Type B pancreatic cell (in vitro differentiated cells): ENCODE measurements around the gene MKRN2. TPM values are rescaled to one million over a fixed set of nuclear protein-coding genes. Genes with fewer than 3 reads are reported as not detected.

Experiments
- DNase-seq: peaks from one replicate; pipeline ENCODE4 v3.0.0; 2021; ENCODE audit warnings: mixed read lengths; ENCODE audit not compliant: unreplicated experiment; ENCODE audit errors: extremely low spot score
- H3K27ac Mint-ChIP-seq: 2 replicates; pipeline ENCODE4 v1.8.0; 2021; ENCODE audit warnings: mild to moderate bottlenecking, mixed read lengths
- H3K27me3 Mint-ChIP-seq: 2 replicates; pipeline ENCODE4 v1.8.0; 2021; ENCODE audit warnings: mixed read lengths
- H3K36me3 Mint-ChIP-seq: 2 replicates; pipeline ENCODE4 v1.8.0; 2021; ENCODE audit warnings: mixed read lengths
- H3K4me1 Mint-ChIP-seq: one replicate; pipeline ENCODE4 v1.8.0; 2021; ENCODE audit warnings: mixed read lengths; ENCODE audit not compliant: unreplicated experiment
- H3K4me3 Mint-ChIP-seq: 2 replicates; pipeline ENCODE4 v1.8.0; 2021; ENCODE audit warnings: mild to moderate bottlenecking, mixed read lengths
- H3K9me3 Mint-ChIP-seq: 2 replicates; pipeline ENCODE4 v1.8.0; 2021; ENCODE audit warnings: mixed read lengths
- total RNA-seq: library from RNA; stranded (reverse); gene quantifications from 2 replicates; pipeline ENCODE4 v1.2.1, GENCODE V29; 2021; ENCODE audit warnings: low replicate concordance
- TF ChIP-seq, protein P1 (sequence below): fragments of 200-600 bp; sonication (generic); conservative IDR thresholded peaks from 2 replicates; pipeline ENCODE4 v1.5.0; 2021; ENCODE audit warnings: antibody characterized with exemption, mild to moderate bottlenecking

MKRN2 gene
- total RNA-seq, 1 donor from 2014 or later, result 28.6 TPM

DNA sequence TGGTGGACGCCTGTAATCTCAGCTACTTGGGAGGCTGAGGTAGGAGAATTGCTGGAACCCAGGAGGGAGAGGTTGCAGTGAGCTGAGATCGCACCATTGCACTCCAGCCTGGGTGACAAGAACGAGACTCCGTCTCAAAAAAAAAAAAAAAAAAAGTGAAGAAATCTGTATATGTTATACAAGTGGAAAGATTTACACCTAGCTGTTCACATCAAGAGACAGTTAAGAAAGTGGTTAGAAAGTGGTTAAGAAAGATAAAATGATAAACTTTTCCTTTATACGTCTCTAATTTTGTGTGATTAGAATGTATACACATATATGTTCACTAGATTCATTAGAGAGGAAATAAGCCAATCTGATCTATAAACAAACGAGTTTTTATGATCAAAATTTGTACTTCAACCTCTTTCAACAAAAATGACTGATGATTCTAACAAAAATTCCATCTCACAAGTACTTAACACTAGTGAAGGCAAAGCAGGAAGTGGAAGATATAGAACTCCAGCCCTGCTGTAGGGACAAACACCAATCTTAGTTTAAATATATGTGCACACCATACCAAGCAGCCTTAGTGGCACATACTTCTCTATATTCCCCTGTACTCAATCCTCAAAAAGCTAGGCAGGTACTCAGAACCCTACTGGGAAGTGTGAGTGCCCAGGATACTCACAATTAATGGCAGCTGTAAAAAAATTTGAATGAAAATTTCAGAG lies 55.8 kb downstream of the MKRN2 start:
- peaks cover 21% of the 10 kb centered on the region for H3K36me3 Mint-ChIP-seq
- no peak overlapping the region for H3K27ac Mint-ChIP-seq

DNA sequence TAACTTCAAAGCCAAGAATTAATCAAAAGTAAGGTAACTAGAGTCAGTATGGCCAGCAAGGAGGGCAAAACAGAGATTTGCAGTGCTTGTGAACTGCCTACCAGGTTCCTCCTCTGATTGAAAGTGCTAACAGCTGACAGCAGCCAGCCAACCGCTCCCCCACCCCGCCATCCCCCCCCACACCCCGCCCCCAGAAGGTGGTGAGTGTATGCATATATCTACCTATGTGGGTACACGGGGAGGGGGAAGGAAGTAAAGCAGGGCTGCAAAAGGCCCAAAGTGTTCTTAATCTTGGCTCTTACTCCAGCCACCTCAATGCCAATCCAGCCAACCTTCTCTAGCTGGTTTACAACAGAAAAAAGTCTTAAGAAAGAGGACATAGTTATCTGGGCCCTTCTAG lies 56.4 kb downstream of the MKRN2 start:
- Mint-ChIP-seq H3K4me1 (peaks cover 6% of the 10 kb centered on the region), H3K9me3 (no peaks in the 10 kb centered on the region), H3K27ac (no peak overlapping the region), H3K27me3 (no peaks in the 10 kb centered on the region), H3K36me3 (peaks cover 25% of the 10 kb centered on the region), H3K4me3 (no peak overlapping the region)
- no peak for DNase-seq
- TF ChIP-seq, protein P1, sequence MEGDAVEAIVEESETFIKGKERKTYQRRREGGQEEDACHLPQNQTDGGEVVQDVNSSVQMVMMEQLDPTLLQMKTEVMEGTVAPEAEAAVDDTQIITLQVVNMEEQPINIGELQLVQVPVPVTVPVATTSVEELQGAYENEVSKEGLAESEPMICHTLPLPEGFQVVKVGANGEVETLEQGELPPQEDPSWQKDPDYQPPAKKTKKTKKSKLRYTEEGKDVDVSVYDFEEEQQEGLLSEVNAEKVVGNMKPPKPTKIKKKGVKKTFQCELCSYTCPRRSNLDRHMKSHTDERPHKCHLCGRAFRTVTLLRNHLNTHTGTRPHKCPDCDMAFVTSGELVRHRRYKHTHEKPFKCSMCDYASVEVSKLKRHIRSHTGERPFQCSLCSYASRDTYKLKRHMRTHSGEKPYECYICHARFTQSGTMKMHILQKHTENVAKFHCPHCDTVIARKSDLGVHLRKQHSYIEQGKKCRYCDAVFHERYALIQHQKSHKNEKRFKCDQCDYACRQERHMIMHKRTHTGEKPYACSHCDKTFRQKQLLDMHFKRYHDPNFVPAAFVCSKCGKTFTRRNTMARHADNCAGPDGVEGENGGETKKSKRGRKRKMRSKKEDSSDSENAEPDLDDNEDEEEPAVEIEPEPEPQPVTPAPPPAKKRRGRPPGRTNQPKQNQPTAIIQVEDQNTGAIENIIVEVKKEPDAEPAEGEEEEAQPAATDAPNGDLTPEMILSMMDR, result no peak

More for the DNA sequence above, 55.8 kb downstream of the MKRN2 start:
- H3K27me3 Mint-ChIP-seq, result no peaks in the 10 kb centered on the region
- no peak for DNase-seq
- TF ChIP-seq, protein P1, result no peak
- H3K4me3 Mint-ChIP-seq, result no peak overlapping the region
- H3K4me1 Mint-ChIP-seq, result peaks cover 6% of the 10 kb centered on the region
- no peaks in the 10 kb centered on the region for H3K9me3 Mint-ChIP-seq

DNA sequence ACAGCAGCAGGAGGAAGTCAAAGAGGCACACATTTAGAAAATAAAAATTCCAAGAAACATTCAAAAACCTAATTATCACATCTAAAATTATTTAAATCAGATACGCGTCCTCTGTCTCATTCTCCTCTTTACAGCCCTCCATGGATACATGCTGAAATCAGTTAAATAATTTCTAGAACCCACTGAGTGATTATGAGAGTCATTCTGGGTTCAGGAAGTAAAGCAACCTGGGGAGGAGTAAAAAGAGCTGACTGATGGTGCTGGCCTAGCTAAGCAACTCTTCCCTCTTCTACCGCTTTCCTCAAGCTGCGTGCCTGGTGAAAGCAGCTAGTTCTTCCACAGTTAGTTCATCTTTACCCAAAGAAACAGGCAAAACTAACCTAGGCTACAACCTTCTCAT lies 58.4 kb downstream of the MKRN2 start:
- peaks cover 6% of the 10 kb centered on the region for H3K4me1 Mint-ChIP-seq
- no peaks in the 10 kb centered on the region for H3K9me3 Mint-ChIP-seq
- H3K4me3 Mint-ChIP-seq, result no peak overlapping the region
- TF ChIP-seq, protein P1, result no peak
- H3K27ac Mint-ChIP-seq, result no peak overlapping the region
- H3K36me3 Mint-ChIP-seq, result peaks cover 17% of the 10 kb centered on the region
- H3K27me3 Mint-ChIP-seq, result no peaks in the 10 kb centered on the region
- no peak for DNase-seq

DNA sequence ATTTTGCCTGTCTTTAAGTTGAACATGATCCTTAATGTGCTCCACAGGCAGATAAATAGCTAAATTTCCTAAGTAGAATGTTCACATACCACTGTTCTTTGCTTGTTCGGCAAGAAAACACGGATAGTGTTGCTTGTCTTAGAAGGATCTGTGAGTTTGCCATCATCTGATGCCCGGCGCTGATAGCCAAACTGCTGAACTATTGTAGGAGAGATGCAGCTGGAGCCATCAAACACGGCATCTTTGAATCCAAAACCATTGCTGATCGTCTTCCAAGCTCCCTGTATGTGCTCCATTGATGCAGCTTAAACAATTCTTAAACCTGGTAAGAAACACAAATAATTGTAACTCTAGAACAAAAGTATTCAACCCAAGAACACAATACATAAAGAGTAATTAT lies 61.5 kb downstream of the MKRN2 start:
- Mint-ChIP-seq H3K4me1 (peaks cover 17% of the 10 kb centered on the region), H3K27ac (no peak overlapping the region), H3K4me3 (no peak overlapping the region), H3K9me3 (no peaks in the 10 kb centered on the region), H3K36me3 (peaks cover 14% of the 10 kb centered on the region), H3K27me3 (no peaks in the 10 kb centered on the region)
- TF ChIP-seq, protein P1, result no peak
- DNase-seq, result no peak

DNA sequence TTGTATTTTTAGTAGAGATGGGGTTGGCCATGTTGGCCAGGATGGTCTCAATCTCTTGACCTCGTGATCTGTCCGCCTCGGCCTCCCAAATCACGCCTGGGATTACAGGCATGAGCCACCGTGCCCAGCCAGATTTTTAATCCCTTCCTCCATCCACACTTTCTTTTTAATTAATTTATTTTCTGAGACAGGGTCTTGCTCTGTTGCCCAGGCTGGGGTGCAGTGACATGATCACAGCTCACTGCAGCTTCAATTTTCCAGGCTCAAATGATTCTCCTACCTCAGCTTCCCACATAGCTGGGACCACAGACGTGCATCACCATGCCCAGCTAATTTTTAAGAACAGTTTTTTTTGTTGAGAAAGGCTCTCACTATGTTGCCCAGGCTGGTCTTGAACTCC lies 63.4 kb downstream of the MKRN2 start:
- Mint-ChIP-seq H3K4me1 (peaks cover 19% of the 10 kb centered on the region), H3K9me3 (no peaks in the 10 kb centered on the region), H3K36me3 (peaks cover 14% of the 10 kb centered on the region), H3K27ac (no peak overlapping the region), H3K27me3 (no peaks in the 10 kb centered on the region), H3K4me3 (no peak overlapping the region)
- DNase-seq, result no peak
- TF ChIP-seq, protein P1, result no peak
